Osteocyte (in vitro differentiated cells): ENCODE results near the gene ZNF71. TPM values are rescaled to one million over a fixed set of nuclear protein-coding genes. Genes with fewer than 3 reads are reported as not detected.

Experiments
- DNase-seq: peaks from one replicate; pipeline ENCODE4 v3.0.0; 2021; ENCODE audit warnings: mixed read lengths; ENCODE audit not compliant: unreplicated experiment; ENCODE audit errors: extremely low spot score
- H3K27ac Mint-ChIP-seq: one replicate; pipeline ENCODE4 v1.8.0; 2021; ENCODE audit warnings: mild to moderate bottlenecking, mixed read lengths; ENCODE audit not compliant: unreplicated experiment
- H3K27me3 Mint-ChIP-seq: one replicate; pipeline ENCODE4 v1.8.0; 2021; ENCODE audit warnings: mixed read lengths; ENCODE audit not compliant: unreplicated experiment
- H3K36me3 Mint-ChIP-seq: one replicate; pipeline ENCODE4 v1.8.0; 2021; ENCODE audit warnings: mixed read lengths; ENCODE audit not compliant: unreplicated experiment
- H3K4me1 Mint-ChIP-seq: one replicate; pipeline ENCODE4 v1.8.0; 2021; ENCODE audit warnings: mixed read lengths; ENCODE audit not compliant: unreplicated experiment
- H3K4me3 Mint-ChIP-seq: one replicate; pipeline ENCODE4 v1.8.0; 2021; ENCODE audit warnings: mild to moderate bottlenecking, moderate library complexity, mixed read lengths; ENCODE audit not compliant: unreplicated experiment
- H3K9me3 Mint-ChIP-seq: one replicate; pipeline ENCODE4 v1.8.0; 2021; ENCODE audit warnings: mixed read lengths; ENCODE audit not compliant: unreplicated experiment
- CTCF ChIP-seq: fragments of 200-600 bp; sonication (generic); IDR thresholded peaks from 2 replicates; pipeline ENCODE4 v1.5.0; 2021; ENCODE audit warnings: antibody characterized with exemption, mild to moderate bottlenecking, moderate library complexity
- total RNA-seq: library from RNA; stranded (reverse); gene quantifications from 2 replicates; pipeline ENCODE4 v1.2.1, GENCODE V29; 2021

ZNF71 gene
- total RNA-seq, 1 donor from 2014 or later, result 10.5 TPM

GRCh38 chr19:56566904-56567273, 28.2 kb upstream of the ZNF71 start:
- no peak for DNase-seq
- H3K4me3 Mint-ChIP-seq, result peak overlapping the region; percentile 98
- H3K9me3 Mint-ChIP-seq, result peaks cover 53% of the 10 kb centered on the region
- peaks cover 48% of the 10 kb centered on the region for H3K36me3 Mint-ChIP-seq
- H3K27ac Mint-ChIP-seq, result peak overlapping the region; percentile 85
- TF ChIP-seq CTCF, result no peak
- peaks cover 11% of the 10 kb centered on the region for H3K4me1 Mint-ChIP-seq
- no peaks in the 10 kb centered on the region for H3K27me3 Mint-ChIP-seq

GRCh38 chr19:56567274-56568120, 27.6 kb upstream of the ZNF71 start, which contains the start of gene ZNF470:
TSS of gene ZNF470 (plus strand) at chr19:56567468. CDS start at chr19:56570312, 2,844 bp downstream.
- TF ChIP-seq CTCF, result no peak
- Mint-ChIP-seq H3K27me3 (no peaks in the 10 kb centered on the region), H3K4me1 (peaks cover 11% of the 10 kb centered on the region), H3K9me3 (peaks cover 47% of the 10 kb centered on the region), H3K36me3 (peaks cover 50% of the 10 kb centered on the region), H3K27ac (peak within 1 kb of the TSS; percentile 85), H3K4me3 (peak within 1 kb of the TSS; percentile 98)
- peak; percentile 96 for DNase-seq

- no peak overlapping the region for H3K4me3 Mint-ChIP-seq
- TF ChIP-seq CTCF, result no peak
- H3K36me3 Mint-ChIP-seq, result peaks cover 75% of the 10 kb centered on the region
- H3K27me3 Mint-ChIP-seq, result no peaks in the 10 kb centered on the region
- no peak overlapping the region for H3K27ac Mint-ChIP-seq
- peaks cover 4% of the 10 kb centered on the region for H3K4me1 Mint-ChIP-seq
- H3K9me3 Mint-ChIP-seq, result peaks cover 63% of the 10 kb centered on the region
- no peak for DNase-seq
Observed at GRCh38 chr19:56572589-56572988, 22.5 kb upstream of the ZNF71 start.

- Mint-ChIP-seq H3K36me3 (peaks cover 83% of the 10 kb centered on the region), H3K27ac (no peak overlapping the region), H3K4me1 (no peaks in the 10 kb centered on the region), H3K27me3 (no peaks in the 10 kb centered on the region), H3K4me3 (no peak overlapping the region), H3K9me3 (peaks cover 55% of the 10 kb centered on the region)
- TF ChIP-seq CTCF, result no peak
- DNase-seq, result no peak
Observed at GRCh38 chr19:56573914-56574313, 21.2 kb upstream of the ZNF71 start.

- Mint-ChIP-seq H3K4me3 (no peak overlapping the region), H3K4me1 (no peaks in the 10 kb centered on the region), H3K9me3 (peaks cover 56% of the 10 kb centered on the region), H3K27me3 (no peaks in the 10 kb centered on the region), H3K27ac (no peak overlapping the region), H3K36me3 (peaks cover 65% of the 10 kb centered on the region)
- TF ChIP-seq CTCF, result no peak
- no peak for DNase-seq
Observed at GRCh38 chr19:56577719-56578602, 17.1 kb upstream of the ZNF71 start.
